ENCODE results near the gene GNAI1.
A peak's percentile ranks its signal among the peaks of the same experiment; 100 is the strongest.

The GNAI1 gene

DNA sequence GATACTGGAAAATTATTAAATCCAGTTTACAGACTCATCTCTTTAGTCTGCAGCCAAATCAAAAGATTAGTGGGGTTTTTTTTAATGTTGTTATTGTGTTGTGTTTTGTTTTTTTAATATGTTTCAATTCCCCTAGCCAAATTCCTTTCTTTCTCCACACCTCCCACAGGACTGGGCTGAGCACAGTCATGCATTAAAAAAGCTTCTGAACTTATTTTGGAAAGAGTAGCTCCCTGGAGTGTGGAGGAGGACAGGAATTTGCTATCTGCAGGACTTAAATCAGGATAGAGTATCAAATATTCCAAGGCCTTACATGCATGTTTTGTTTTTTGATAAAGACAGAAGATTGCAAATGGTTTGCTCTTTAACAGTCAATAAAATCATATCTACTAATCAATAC, 90.7 kb downstream of the GNAI1 start:
- no peak for DNase-seq (ENCODE audit: low read depth, low spot score)
- in situ Hi-C loops (cut with HindIII; ENCODE audit: low sequenced_read_pairs), result no loop called here
- TF ChIP-seq, protein P1, sequence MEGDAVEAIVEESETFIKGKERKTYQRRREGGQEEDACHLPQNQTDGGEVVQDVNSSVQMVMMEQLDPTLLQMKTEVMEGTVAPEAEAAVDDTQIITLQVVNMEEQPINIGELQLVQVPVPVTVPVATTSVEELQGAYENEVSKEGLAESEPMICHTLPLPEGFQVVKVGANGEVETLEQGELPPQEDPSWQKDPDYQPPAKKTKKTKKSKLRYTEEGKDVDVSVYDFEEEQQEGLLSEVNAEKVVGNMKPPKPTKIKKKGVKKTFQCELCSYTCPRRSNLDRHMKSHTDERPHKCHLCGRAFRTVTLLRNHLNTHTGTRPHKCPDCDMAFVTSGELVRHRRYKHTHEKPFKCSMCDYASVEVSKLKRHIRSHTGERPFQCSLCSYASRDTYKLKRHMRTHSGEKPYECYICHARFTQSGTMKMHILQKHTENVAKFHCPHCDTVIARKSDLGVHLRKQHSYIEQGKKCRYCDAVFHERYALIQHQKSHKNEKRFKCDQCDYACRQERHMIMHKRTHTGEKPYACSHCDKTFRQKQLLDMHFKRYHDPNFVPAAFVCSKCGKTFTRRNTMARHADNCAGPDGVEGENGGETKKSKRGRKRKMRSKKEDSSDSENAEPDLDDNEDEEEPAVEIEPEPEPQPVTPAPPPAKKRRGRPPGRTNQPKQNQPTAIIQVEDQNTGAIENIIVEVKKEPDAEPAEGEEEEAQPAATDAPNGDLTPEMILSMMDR (IDR thresholded peaks at IDR 0.05; ENCODE audit: low read depth, low read length), result no peak
- H3K4me3 ChIP-seq (ENCODE audit: low read depth, low read length), result no peak overlapping the region

DNA sequence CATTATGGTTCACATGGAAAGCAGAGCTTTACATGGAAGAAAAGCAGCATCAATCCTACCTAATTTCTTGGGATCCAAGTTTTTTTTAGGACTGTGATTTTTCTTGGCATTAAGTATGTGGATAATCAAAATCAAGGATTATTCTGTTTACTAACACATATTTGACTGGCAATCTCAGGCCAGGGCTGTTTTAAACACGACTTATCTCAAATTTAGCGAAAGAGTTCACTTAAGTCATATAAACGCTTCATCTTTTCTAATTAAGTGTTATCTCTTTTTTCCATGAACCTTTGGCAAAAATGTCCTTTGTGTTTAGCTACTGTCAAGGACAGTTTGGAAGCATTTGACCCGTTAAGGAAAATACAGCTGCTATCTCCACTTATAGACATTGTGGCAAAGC, 92.0 kb downstream of the GNAI1 start:
- TF ChIP-seq, protein P1 (IDR thresholded peaks at IDR 0.05; ENCODE audit: low read depth, low read length), result no peak
- no peak overlapping the region for H3K4me3 ChIP-seq (ENCODE audit: low read depth, low read length)
- DNase-seq (ENCODE audit: low read depth, low spot score), result no peak
- in situ Hi-C loops (cut with HindIII; ENCODE audit: low sequenced_read_pairs), result no loop called here

DNA sequence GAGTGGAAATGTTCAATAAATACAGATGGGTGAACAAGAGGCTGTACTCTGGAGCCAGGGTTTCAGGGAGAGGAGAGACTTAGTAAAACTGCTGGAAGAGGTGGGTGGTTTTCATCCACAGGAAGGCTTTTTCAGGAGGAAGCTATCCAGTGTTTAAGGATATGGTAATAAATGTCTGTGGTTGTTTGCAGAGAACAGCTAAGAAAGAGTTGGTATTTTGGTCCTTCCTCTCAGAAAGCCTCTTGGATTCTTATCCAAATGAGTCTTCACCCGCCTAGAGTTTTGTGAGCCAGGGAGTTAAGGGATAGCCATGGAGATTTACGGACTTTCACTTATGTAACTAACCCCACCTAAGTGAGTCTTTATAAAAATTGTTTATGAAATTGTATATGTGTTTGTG, 95.7 kb downstream of the GNAI1 start:
- in situ Hi-C loops (cut with HindIII; ENCODE audit: low sequenced_read_pairs), result no loop called here
- DNase-seq (ENCODE audit: low read depth, low spot score), result no peak
- H3K4me3 ChIP-seq (ENCODE audit: low read depth, low read length), result no peak overlapping the region
- TF ChIP-seq, protein P1 (IDR thresholded peaks at IDR 0.05; ENCODE audit: low read depth, low read length), result no peak

DNA sequence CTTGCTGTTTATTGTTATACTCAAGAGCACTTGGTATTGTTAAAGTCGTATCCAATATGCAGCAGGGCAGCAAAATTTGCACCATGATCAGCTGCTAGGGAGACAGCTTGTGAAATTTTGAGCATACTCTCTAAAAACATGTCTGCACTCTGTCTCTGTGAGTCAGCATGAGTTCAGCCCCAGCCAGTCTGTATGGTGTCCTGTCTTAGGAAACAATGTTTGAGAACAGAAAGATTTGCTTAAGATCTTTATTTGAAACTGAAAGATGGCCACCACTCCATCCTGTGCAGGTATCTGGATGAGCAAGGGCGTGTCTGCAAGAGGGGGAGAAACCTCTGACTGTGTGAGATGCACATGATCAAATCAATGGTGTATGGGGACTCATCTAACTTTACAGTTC, 97.1 kb downstream of the GNAI1 start:
- TF ChIP-seq, protein P1 (IDR thresholded peaks at IDR 0.05; ENCODE audit: low read depth, low read length), result no peak
- in situ Hi-C loops (cut with HindIII; ENCODE audit: low sequenced_read_pairs), result no loop called here
- peak; percentile 51 for DNase-seq (ENCODE audit: low read depth, low spot score)
- H3K4me3 ChIP-seq (ENCODE audit: low read depth, low read length), result no peak overlapping the region

DNA sequence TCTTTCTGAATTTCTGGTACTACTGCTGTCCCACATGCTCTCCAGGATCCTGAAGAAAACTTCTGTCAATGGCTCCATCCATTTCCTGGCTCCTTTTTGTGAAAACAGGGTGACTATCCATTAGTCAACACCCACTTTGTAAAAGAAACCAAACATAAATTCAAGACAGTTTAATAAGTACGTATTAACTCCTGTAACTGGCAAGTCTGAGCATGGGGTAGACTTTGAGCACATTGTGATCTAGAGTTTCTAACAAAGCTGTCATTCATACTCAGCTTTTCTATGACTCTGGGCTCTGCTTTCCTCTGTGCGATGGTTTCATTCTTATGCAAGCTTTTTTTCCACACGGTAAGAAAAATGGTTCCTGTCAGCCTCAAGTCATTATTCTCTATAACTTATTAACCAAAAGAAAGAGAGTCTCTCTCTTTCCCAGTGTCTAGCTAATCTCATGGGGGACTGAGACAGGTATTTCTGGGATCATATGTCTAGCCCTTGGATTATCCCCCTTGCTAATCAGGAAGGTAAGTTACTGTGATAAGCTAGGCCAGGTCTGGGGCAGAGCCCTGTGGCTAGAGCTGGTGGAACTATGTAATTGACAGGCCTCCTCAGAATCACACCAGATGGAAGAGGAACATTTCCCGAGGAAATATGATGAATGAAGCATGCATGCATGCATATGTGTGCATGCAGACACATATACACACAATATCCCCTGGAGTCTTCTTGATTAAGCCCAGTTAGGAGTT, 98.5 kb downstream of the GNAI1 start:
- TF ChIP-seq, protein P1 (IDR thresholded peaks at IDR 0.05; ENCODE audit: low read depth, low read length), result no peak
- in situ Hi-C loops (cut with HindIII; ENCODE audit: low sequenced_read_pairs), result no loop called here
- H3K4me3 ChIP-seq (ENCODE audit: low read depth, low read length), result no peak overlapping the region
- no peak for DNase-seq (ENCODE audit: low read depth, low spot score)

DNA sequence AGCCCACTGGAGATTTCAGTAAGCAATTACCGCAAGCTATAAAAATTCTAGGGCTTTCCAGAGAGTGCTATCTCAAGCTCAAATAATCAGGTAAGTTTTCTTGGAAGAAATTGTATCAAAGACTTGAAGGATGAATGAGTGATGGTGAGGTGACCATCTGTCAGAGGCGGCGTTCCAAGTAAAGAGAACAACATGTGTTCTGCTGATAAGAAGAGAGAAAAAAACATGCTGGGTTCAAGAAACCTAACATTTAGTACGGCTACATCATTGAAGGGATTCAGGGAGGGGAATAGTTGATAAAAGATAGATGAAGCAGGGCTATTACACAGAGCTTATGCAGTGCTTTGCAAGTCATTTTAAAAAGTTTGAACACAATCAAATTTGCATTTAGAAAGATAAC, 100.7 kb downstream of the GNAI1 start:
- in situ Hi-C loops (cut with HindIII; ENCODE audit: low sequenced_read_pairs), result no loop called here
- TF ChIP-seq, protein P1 (IDR thresholded peaks at IDR 0.05; ENCODE audit: low read depth, low read length), result no peak
- H3K4me3 ChIP-seq (ENCODE audit: low read depth, low read length), result no peak overlapping the region
- no peak for DNase-seq (ENCODE audit: low read depth, low spot score)
